CD4-positive, alpha-beta T cell (primary cell): ENCODE data around the gene CWC22. TPM values are rescaled to one million over a fixed set of nuclear protein-coding genes. Genes with fewer than 3 reads are reported as not detected.

ENCODE experiments used
- ATAC-seq: fragments of 200-7000 bp; cut with Tn5 transposase; one replicate; pipeline ENCODE4 v1.10.0; 2022; ENCODE audit warnings: mild to moderate bottlenecking; ENCODE audit not compliant: poor library complexity
- CTCF ChIA-PET: fragments of 350-600 bp; sonication (Branson Sonifier 250); formaldehyde crosslinking; loops from one replicate; lab custom pipeline; 2021; ENCODE audit warnings: antibody characterized with exemption, inconsistent platforms; lab: Charles Lee
- POLR2A ChIA-PET: fragments of 350-600 bp; sonication (Branson Sonifier 250); formaldehyde crosslinking; loops from one replicate; lab custom pipeline; 2021; ENCODE audit warnings: antibody characterized with exemption, inconsistent platforms; lab: Charles Lee
- DNase-seq, 14 experiments: peaks; one replicate each; pipeline ENCODE4 v3.0.0-alpha.2; 2013 to 2020; ENCODE audit warnings: mixed read lengths in 2 of 14
- H3K27ac ChIP-seq, 2 donors: one replicate each; pipeline versions ENCODE4 v1.5.1 to v1.7.0; 2013; ENCODE audit warnings: low read length in 2 of 2, low read depth in 1 of 2, mild to moderate bottlenecking in 1 of 2
- H3K27me3 ChIP-seq, 2 experiments: 1 replicate in 1 of 2; 2 replicates in 1 of 2; pipeline versions ENCODE4 v1.6.1 to v1.7.0; 2013; ENCODE audit warnings: low read length in 2 of 2, control low read depth in 1 of 2, mild to moderate bottlenecking in 1 of 2, moderate library complexity in 1 of 2; ENCODE audit not compliant: insufficient read depth in 2 of 2, control insufficient read depth in 1 of 2
- H3K36me3 ChIP-seq: one replicate; pipeline ENCODE4 v1.6.1; 2013; ENCODE audit warnings: low read length, control low read depth; ENCODE audit not compliant: insufficient read depth
- H3K4me1 ChIP-seq: one replicate; pipeline ENCODE4 v1.6.1; 2013; ENCODE audit warnings: low read length, control low read depth; ENCODE audit not compliant: insufficient read depth
- H3K4me3 ChIP-seq: one replicate; pipeline ENCODE4 v1.5.1; 2013; ENCODE audit warnings: mild to moderate bottlenecking, low read length, moderate library complexity
- H3K9me3 ChIP-seq, 2 experiments: 1 replicate in 1 of 2; 2 replicates in 1 of 2; pipeline versions ENCODE4 v1.6.1 to v1.7.0; 2013; ENCODE audit warnings: low read length in 2 of 2, mild to moderate bottlenecking in 2 of 2, control low read depth in 1 of 2, moderate library complexity in 1 of 2; ENCODE audit not compliant: control insufficient read depth in 1 of 2, insufficient read depth in 1 of 2
- H3K27ac Mint-ChIP-seq: one replicate; pipeline ENCODE4 v1.8.0; 2020; ENCODE audit warnings: mixed read lengths
- H3K27me3 Mint-ChIP-seq: one replicate; pipeline ENCODE4 v1.8.0; 2021; ENCODE audit warnings: mixed read lengths
- H3K36me3 Mint-ChIP-seq: one replicate; pipeline ENCODE4 v1.8.0; 2021; ENCODE audit warnings: low read depth, mixed read lengths
- H3K4me1 Mint-ChIP-seq: one replicate; pipeline ENCODE4 v1.8.0; 2021; ENCODE audit warnings: low read depth, mixed read lengths
- H3K4me3 Mint-ChIP-seq: one replicate; pipeline ENCODE4 v1.8.0; 2020; ENCODE audit warnings: mild to moderate bottlenecking, mixed read lengths
- H3K9me3 Mint-ChIP-seq: one replicate; pipeline ENCODE4 v1.8.0; 2020; ENCODE audit warnings: mixed read lengths
- CTCF ChIP-seq: fragments of 200-600 bp; IDR thresholded peaks from one replicate; pipeline ENCODE4 v1.8.0; 2022; ENCODE audit warnings: antibody characterized with exemption, mild to moderate bottlenecking
- intact Hi-C, 2 experiments: fragments of 100-400 bp; cut with DNase I in 1 of 2; cut with micrococcal nuclease in 1 of 2; formaldehyde crosslinking; loops; one replicate each; pipeline versions ENCODE4 v1.15.1 to v1.9.0; 2023 to 2025; cut with DNase I, micrococcal nuclease
- total RNA-seq, 174 experiments: library from RNA in 2 of 174; stranded (reverse) in 2 of 174; gene quantifications; one replicate each; pipeline ENCODE4 v1.2.3 and lab custom pipeline; 2021 to 2026

CWC22 gene
- total RNA-seq, 2 experiments from 2014 or later: 11.8 to 12.0 TPM

GRCh38 chr2:179910735-179911113, 96.4 kb downstream of the CWC22 start:
- no peak for TF ChIP-seq CTCF
- Histone ChIP-seq H3K4me1 (no peaks in the 10 kb centered on the region), H3K27me3 (no peaks in the 10 kb centered on the region), H3K4me3 (no peak overlapping the region), H3K9me3 (no peaks in the 10 kb centered on the region), H3K36me3 (no peaks in the 10 kb centered on the region), H3K27ac (no peak overlapping the region)
- no peak for DNase-seq
- H3K27me3 Mint-ChIP-seq: peaks cover 10% of the 10 kb centered on the region
- ChIA-PET POLR2A (no interaction called here), CTCF (no interaction called here)
- intact Hi-C loops: no loop called here
- H3K4me3 Mint-ChIP-seq: no peak overlapping the region
- ATAC-seq: no peak
- H3K36me3 Mint-ChIP-seq: no peaks in the 10 kb centered on the region
- H3K4me1 Mint-ChIP-seq: no peaks in the 10 kb centered on the region
- H3K9me3 Mint-ChIP-seq: no peaks in the 10 kb centered on the region
- H3K27ac Mint-ChIP-seq: no peak overlapping the region

GRCh38 chr2:179909845-179910734, 97.0 kb downstream of the CWC22 start:
- Mint-ChIP-seq H3K4me3 (no peak overlapping the region), H3K4me1 (no peaks in the 10 kb centered on the region), H3K9me3 (no peaks in the 10 kb centered on the region), H3K36me3 (no peaks in the 10 kb centered on the region), H3K27me3 (peaks cover 10% of the 10 kb centered on the region), H3K27ac (no peak overlapping the region)
- no peak overlapping the region for H3K27ac ChIP-seq
- no peak overlapping the region for H3K4me3 ChIP-seq
- POLR2A ChIA-PET: no interaction called here
- intact Hi-C loops: no loop called here
- TF ChIP-seq CTCF: no peak
- no peaks in the 10 kb centered on the region for H3K4me1 ChIP-seq
- ATAC-seq (no peak), DNase-seq (no peak)
- no peaks in the 10 kb centered on the region for H3K36me3 ChIP-seq
- H3K27me3 ChIP-seq: no peaks in the 10 kb centered on the region
- CTCF ChIA-PET: no interaction called here
- no peaks in the 10 kb centered on the region for H3K9me3 ChIP-seq

GRCh38 chr2:179900655-179901054, 106.4 kb downstream of the CWC22 start:
- intact Hi-C loops: no loop called here
- no peaks in the 10 kb centered on the region for H3K27me3 Mint-ChIP-seq
- H3K4me3 ChIP-seq: no peak overlapping the region
- no peak overlapping the region for H3K27ac ChIP-seq
- no peaks in the 10 kb centered on the region for H3K36me3 ChIP-seq
- no peaks in the 10 kb centered on the region for H3K36me3 Mint-ChIP-seq
- ATAC-seq (no peak), DNase-seq (no peak)
- H3K4me1 Mint-ChIP-seq: no peaks in the 10 kb centered on the region
- H3K27ac Mint-ChIP-seq: no peak overlapping the region
- no peaks in the 10 kb centered on the region for H3K4me1 ChIP-seq
- ChIA-PET CTCF (no interaction called here), POLR2A (interaction anchor here (0.6 kb wide), 1 partner anchor 74 kb away, joined by 3 read pairs; no protein-coding TSS in a partner anchor)
- no peaks in the 10 kb centered on the region for H3K27me3 ChIP-seq
- no peak overlapping the region for H3K4me3 Mint-ChIP-seq
- peaks cover 0 to 7% of the 10 kb centered on the region in 2 experiments for H3K9me3 ChIP-seq
- H3K9me3 Mint-ChIP-seq: no peaks in the 10 kb centered on the region
- no peak for TF ChIP-seq CTCF
